IMR-90 (cell line): ENCODE measurements around the gene FOXO3. TPM values are rescaled to one million over a fixed set of nuclear protein-coding genes. Genes with fewer than 3 reads are reported as not detected.

Experiments
- ATAC-seq: fragments of 200-7000 bp; cut with Tn5 transposase; 2 replicates; pipeline ENCODE4 v1.9.1; 2020; ENCODE audit warnings: low read depth, mild to moderate bottlenecking, moderate library complexity
- BruUV-seq: library from RNA; stranded (reverse); fragments of 400-500 nt; replicated peaks from 2 replicates; lab custom pipeline; 2021; lab: Mats Ljungman, UMichigan
- CTCF ChIA-PET: fragments of 300-600 bp; formaldehyde crosslinking; extraction: SDS; loops from one replicate; lab custom pipeline; 2021; ENCODE audit warnings: antibody characterized with exemption; lab: Yijun Ruan, JAX
- POLR2A ChIA-PET: fragments of 300-600 bp; sonication (Branson Sonifier 250); formaldehyde crosslinking; loops from one replicate; lab custom pipeline; 2022; ENCODE audit warnings: antibody characterized with exemption; ENCODE audit not compliant: unreplicated experiment; lab: Charles Lee
- DNase-seq: peaks from one replicate; pipeline ENCODE4 v3.0.0; 2013
- H2AFZ ChIP-seq: replicated peaks from 2 replicates; pipeline ENCODE3; 2013; ENCODE audit warnings: low read length, mild to moderate bottlenecking; ENCODE audit not compliant: poor library complexity
- H2AK5ac ChIP-seq: 2 replicates; pipeline ENCODE4 v1.6.1; 2013; ENCODE audit warnings: low read depth, low read length, inconsistent platforms
- H2AK9ac ChIP-seq: replicated peaks from 2 replicates; pipeline ENCODE3; 2013; ENCODE audit warnings: mild to moderate bottlenecking, low read depth, low read length, moderate library complexity; ENCODE audit not compliant: poor library complexity
- H2BK120ac ChIP-seq: 2 replicates; pipeline ENCODE4 v1.6.1; 2013; ENCODE audit warnings: low read depth, low read length, inconsistent platforms
- H2BK15ac ChIP-seq: 3 replicates; pipeline ENCODE4 v1.6.1; 2013; ENCODE audit warnings: low read depth, low read length, inconsistent platforms
- H2BK20ac ChIP-seq: 2 replicates; pipeline ENCODE4 v1.6.1; 2013; ENCODE audit warnings: low read depth, mild to moderate bottlenecking, inconsistent platforms, low read length, moderate library complexity
- H2BK5ac ChIP-seq: 2 replicates; pipeline ENCODE4 v1.6.1; 2013; ENCODE audit warnings: mild to moderate bottlenecking, low read depth, low read length, inconsistent platforms; ENCODE audit not compliant: poor library complexity, severe bottlenecking
- H3K14ac ChIP-seq: replicated peaks from 2 replicates; pipeline ENCODE4 v1.6.1; 2013; ENCODE audit warnings: low read depth, low read length, inconsistent platforms
- H3K18ac ChIP-seq: 2 replicates; pipeline ENCODE4 v1.6.1; 2013; ENCODE audit warnings: low read depth, low read length, control low read depth
- H3K23ac ChIP-seq: 2 replicates; pipeline ENCODE4 v1.6.1; 2013; ENCODE audit warnings: low read depth, low read length, inconsistent platforms
- H3K27ac ChIP-seq: 2 replicates; pipeline ENCODE4 v1.5.1; 2013; ENCODE audit warnings: mild to moderate bottlenecking, control low read depth, low read length; ENCODE audit not compliant: insufficient read depth
- H3K27me3 ChIP-seq: 2 replicates; pipeline ENCODE4 v1.6.1; 2013; ENCODE audit warnings: low read length; ENCODE audit not compliant: control insufficient read depth, insufficient read depth
- H3K36me3 ChIP-seq: 2 replicates; pipeline ENCODE4 v1.6.1; 2013; ENCODE audit warnings: low read length, mixed read lengths; ENCODE audit not compliant: control insufficient read depth, insufficient read depth
- H3K4ac ChIP-seq: 2 replicates; pipeline ENCODE4 v1.6.1; 2013; ENCODE audit warnings: low read depth, low read length, inconsistent platforms
- H3K4me1 ChIP-seq: 2 replicates; pipeline ENCODE4 v1.6.1; 2013; ENCODE audit warnings: low read length, mixed read lengths; ENCODE audit not compliant: control insufficient read depth, insufficient read depth
- H3K4me2 ChIP-seq: 2 replicates; pipeline ENCODE4 v1.6.1; 2013; ENCODE audit warnings: low read depth, mild to moderate bottlenecking, control low read depth, low read length, moderate library complexity
- H3K4me3 ChIP-seq: 2 replicates; pipeline ENCODE4 v1.5.1; 2013; ENCODE audit warnings: low read depth, mild to moderate bottlenecking, control low read depth, low read length, moderate library complexity; ENCODE audit not compliant: insufficient read depth
- H3K56ac ChIP-seq: 2 replicates; pipeline ENCODE4 v1.6.1; 2013; ENCODE audit warnings: low read length, inconsistent platforms; ENCODE audit not compliant: insufficient read depth; ENCODE audit errors: extremely low read depth
- H3K79me1 ChIP-seq, 2 experiments: 2 replicates each; pipeline ENCODE4 v1.6.1; 2013; ENCODE audit warnings: low read length in 2 of 2, inconsistent platforms in 1 of 2, low read depth in 1 of 2
- H3K9ac ChIP-seq: 2 replicates; pipeline ENCODE4 v1.6.1; 2013; ENCODE audit warnings: low read depth, low read length, control low read depth
- H3K9me1 ChIP-seq: 2 replicates; pipeline ENCODE4 v1.6.1; 2013; ENCODE audit warnings: low read length, inconsistent platforms; ENCODE audit not compliant: insufficient read depth
- H3K9me3 ChIP-seq: 2 replicates; pipeline ENCODE4 v1.6.1; 2013; ENCODE audit warnings: low read length; ENCODE audit not compliant: control insufficient read depth, insufficient read depth
- H4K20me1 ChIP-seq: 2 replicates; pipeline ENCODE4 v1.6.1; 2013; ENCODE audit warnings: low read length, inconsistent platforms; ENCODE audit not compliant: insufficient read depth
- H4K5ac ChIP-seq: 2 replicates; pipeline ENCODE4 v1.6.1; 2013; ENCODE audit warnings: mild to moderate bottlenecking, low read depth, low read length, control low read depth
- H4K8ac ChIP-seq, 2 experiments: 2 replicates each; pipeline ENCODE4 v1.6.1; 2013; ENCODE audit warnings: low read depth in 2 of 2, low read length in 2 of 2, control low read depth in 1 of 2, inconsistent platforms in 1 of 2
- H4K91ac ChIP-seq: 2 replicates; pipeline ENCODE4 v1.6.1; 2013; ENCODE audit warnings: low read depth, low read length, inconsistent platforms; ENCODE audit not compliant: insufficient read depth
- BHLHE40 ChIP-seq: fragments of 150-350 bp; IDR thresholded peaks from 2 replicates; pipeline ENCODE4 v1.6.1; 2016; ENCODE audit warnings: mild to moderate bottlenecking, low read depth, low read length
- CTCF ChIP-seq: conservative IDR thresholded peaks from 2 replicates; pipeline ENCODE4 v1.5.1; 2012; ENCODE audit warnings: mild to moderate bottlenecking, low read depth, low read length, improper control_type of control experiment
- ELK1 ChIP-seq: fragments of 150-350 bp; IDR thresholded peaks from 2 replicates; pipeline ENCODE4 v1.6.1; 2016; ENCODE audit warnings: low read depth, mild to moderate bottlenecking, low read length, moderate library complexity, borderline replicate concordance
- FOS ChIP-seq: fragments of 150-350 bp; IDR thresholded peaks from 2 replicates; pipeline ENCODE4 v1.6.1; 2016; ENCODE audit warnings: low read depth, low read length
- MAFK ChIP-seq: IDR thresholded peaks from 2 replicates; pipeline ENCODE4 v1.6.1; 2012; ENCODE audit warnings: low read depth, low read length, improper control_type of control experiment
- MXI1 ChIP-seq: IDR thresholded peaks from 2 replicates; pipeline ENCODE4 v1.6.1; 2012; ENCODE audit warnings: low read depth, mild to moderate bottlenecking, low read length, moderate library complexity, borderline replicate concordance
- RAD21 ChIP-seq: IDR thresholded peaks from 2 replicates; pipeline ENCODE4 v1.6.1; 2012; ENCODE audit warnings: low read length, improper control_type of control experiment
- SMC3 ChIP-seq: fragments of 150-350 bp; IDR thresholded peaks from 2 replicates; pipeline ENCODE4 v1.6.1; 2016; ENCODE audit warnings: low read depth, mild to moderate bottlenecking, antibody characterized with exemption, low read length, moderate library complexity
- WGBS, 2 experiments: methylation state at CpG; one replicate each; pipeline versions ENCODE4 v1.1.5 to v1.1.7; 2013; ENCODE audit warnings: missing lambda C conversion rate in 2 of 2; ENCODE audit not compliant: insufficient read length in 1 of 2; ENCODE audit errors: extremely low coverage in 2 of 2; 5-methylcytosine and 5-hydroxymethylcytosine counted together
- dilution Hi-C: fragments of 300-500 bp; cut with HindIII; formaldehyde crosslinking; loops from one replicate; pipeline ENCODE4 v1.14.3; 2018; ENCODE audit warnings: low sequenced_read_pairs; ENCODE audit not compliant: unreplicated experiment
- in situ Hi-C: fragments of 300-500 bp; cut with MboI; formaldehyde crosslinking; loops from 3 replicates; pipeline ENCODE4 v1.14.3; 2019; ENCODE audit warnings: low sequenced_read_pairs, inconsistent platforms, mixed read lengths
- intact Hi-C: fragments of 100-400 bp; cut with micrococcal nuclease; formaldehyde crosslinking; loops from 2 replicates; pipeline ENCODE4 v1.10.0; 2022
- polyA plus RNA-seq, 3 experiments: library from polyadenylated mRNA; depleted of rRNA; stranded (reverse); fragments of >200 nt; gene quantifications; 2 replicates each; pipeline ENCODE4 v1.2.3, GENCODE V29; 2012; ENCODE audit warnings: low replicate concordance in 1 of 3
- total RNA-seq: library from RNA; depleted of rRNA; stranded (reverse); fragments of >200 nt; gene quantifications from 2 replicates; pipeline ENCODE4 v1.2.3, GENCODE V29; 2012

The FOXO3 gene
- total and polyA plus RNA-seq, 2 of the 4 experiments (the other 2 are of a cell fraction): 17.5 to 38.7 TPM

- TF ChIP-seq ELK1: no peak
Measured at GRCh38 chr6:108608453-108609275, 47.9 kb downstream of the FOXO3 start (continued).

GRCh38 chr6:108609276-108609769 lies 48.6 kb downstream of the FOXO3 start:
- Histone ChIP-seq H4K91ac (no peak overlapping the region), H2BK20ac (no peak overlapping the region), H3K79me1 (peaks cover 23 to 56% of the 10 kb centered on the region in 2 experiments), H3K4me3 (no peak overlapping the region), H2AK9ac (no peak overlapping the region), H3K14ac (no peak overlapping the region), H3K4me1 (peaks cover 10% of the 10 kb centered on the region), H2AFZ (no peak overlapping the region), H3K56ac (no peak overlapping the region), H4K20me1 (peaks cover 71% of the 10 kb centered on the region), H3K4ac (no peak overlapping the region), H4K5ac (no peak overlapping the region), H3K9me3 (no peaks in the 10 kb centered on the region), H3K4me2 (peak overlapping the region; percentile 21; the same call in 1 of the 2 replicates), H2AK5ac (no peak overlapping the region), H4K8ac (no peak overlapping the region; a peak in 1 of 4 replicates), H2BK15ac (no peak overlapping the region), H2BK5ac (no peak overlapping the region), H3K27ac (no peak overlapping the region), H3K18ac (no peak overlapping the region), H3K9me1 (peaks cover 15% of the 10 kb centered on the region), H3K36me3 (no peaks in the 10 kb centered on the region), H3K27me3 (no peaks in the 10 kb centered on the region), H3K9ac (no peak overlapping the region), H2BK120ac (no peak overlapping the region), H3K23ac (0 out of 2 replicates have a peak overlapping the region, but pooled peaks have one; percentile 9)
- no peak for TF ChIP-seq RAD21
- no peak for TF ChIP-seq FOS
- no peak for TF ChIP-seq MAFK
- no peak for TF ChIP-seq MXI1
- no peak for TF ChIP-seq BHLHE40
- TF ChIP-seq SMC3: no peak
- no peak for TF ChIP-seq CTCF
- no TSS peak for BruUV-seq
- ATAC-seq (peak; percentile 68), DNase-seq (peak; percentile 83)
- ChIA-PET CTCF (no interaction called here), POLR2A (no interaction called here)
- WGBS, 2 experiments: no CpG with 5 or more reads among the region's 5 CpGs
- in situ Hi-C loops (no loop called here), dilution Hi-C loops (no loop called here), intact Hi-C loops (no loop called here)
